Measurements from ENCODE around the gene NCAM2. TPM values are rescaled to one million over a fixed set of nuclear protein-coding genes. Genes with fewer than 3 reads are reported as not detected.
A peak's percentile ranks its signal among the peaks of the same experiment; 100 is the strongest.

NCAM2 gene
- total and polyA plus RNA-seq, 2 donors = 0.34 to 0.52 TPM

- 91% methylated on average over 6 of the region's 6 CpGs for WGBS
- H3K27me3 ChIP-seq (ENCODE audit: control insufficient read depth in 2 of 2, insufficient read depth in 1 of 2, low read length in 1 of 2) = no peaks in the 10 kb centered on the region
- H3K36me3 ChIP-seq (ENCODE audit: control insufficient read depth in 2 of 2, insufficient read depth in 2 of 2, low read length in 1 of 2) = no peaks in the 10 kb centered on the region
- H3K27ac ChIP-seq (ENCODE audit: low read depth in 1 of 2, low read length in 1 of 2) = no peak overlapping the region
- no peak overlapping the region for H3K4me3 ChIP-seq (ENCODE audit: low read length in 2 of 2)
- no peaks in the 10 kb centered on the region for H3K4me1 ChIP-seq (ENCODE audit: control insufficient read depth in 2 of 2, insufficient read depth in 2 of 2, low read length in 2 of 2)
- H3K9me3 ChIP-seq (ENCODE audit: control insufficient read depth in 2 of 2, insufficient read depth in 1 of 2, low read length in 1 of 2) = no peaks in the 10 kb centered on the region
- DNase-seq (ENCODE audit: low read depth in 6 of 9, low spot score in 9 of 9) = no peak
Observed at GRCh38 chr21:21039624-21040170, 41.5 kb downstream of the NCAM2 start.

DNA sequence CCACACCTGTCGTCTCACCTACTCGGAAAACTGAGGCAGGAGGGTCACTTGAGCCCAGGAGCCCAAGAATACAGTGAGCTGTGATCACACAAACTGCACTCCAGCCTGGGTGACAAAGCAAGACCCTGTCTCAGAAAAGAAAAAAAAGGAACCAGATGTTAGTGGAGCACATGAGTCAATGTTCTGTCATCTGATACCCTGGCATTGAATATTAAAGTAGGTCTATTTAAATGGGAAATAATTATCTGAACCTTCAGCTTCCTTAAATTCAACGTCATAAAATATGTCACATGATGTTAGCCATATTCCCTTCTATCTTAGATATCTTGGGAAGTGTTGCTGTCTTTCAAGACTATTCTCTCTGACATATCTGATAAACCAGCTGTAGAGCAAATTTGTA lies 47.3 kb downstream of the NCAM2 start:
- WGBS = 72% methylated on average over 3 of the region's 3 CpGs
- no peak overlapping the region for H3K27ac ChIP-seq (ENCODE audit: low read depth in 1 of 2, low read length in 1 of 2)
- no peak for DNase-seq (ENCODE audit: low read depth in 6 of 9, low spot score in 9 of 9)
- no peaks in the 10 kb centered on the region for H3K4me1 ChIP-seq (ENCODE audit: control insufficient read depth in 2 of 2, insufficient read depth in 2 of 2, low read length in 2 of 2)
- H3K9me3 ChIP-seq (ENCODE audit: control insufficient read depth in 2 of 2, insufficient read depth in 1 of 2, low read length in 1 of 2) = no peaks in the 10 kb centered on the region
- no peaks in the 10 kb centered on the region for H3K36me3 ChIP-seq (ENCODE audit: control insufficient read depth in 2 of 2, insufficient read depth in 2 of 2, low read length in 1 of 2)
- H3K4me3 ChIP-seq (ENCODE audit: low read length in 2 of 2) = no peak overlapping the region
- no peaks in the 10 kb centered on the region for H3K27me3 ChIP-seq (ENCODE audit: control insufficient read depth in 2 of 2, insufficient read depth in 1 of 2, low read length in 1 of 2)

GRCh38 chr21:21046063-21046462 lies 47.9 kb downstream of the NCAM2 start:
- Histone ChIP-seq H3K4me3 (ENCODE audit: low read length in 2 of 2) (no peak overlapping the region), H3K4me1 (ENCODE audit: control insufficient read depth in 2 of 2, insufficient read depth in 2 of 2, low read length in 2 of 2) (no peaks in the 10 kb centered on the region), H3K27ac (ENCODE audit: low read depth in 1 of 2, low read length in 1 of 2) (no peak overlapping the region), H3K27me3 (ENCODE audit: control insufficient read depth in 2 of 2, insufficient read depth in 1 of 2, low read length in 1 of 2) (no peaks in the 10 kb centered on the region), H3K9me3 (ENCODE audit: control insufficient read depth in 2 of 2, insufficient read depth in 1 of 2, low read length in 1 of 2) (no peaks in the 10 kb centered on the region), H3K36me3 (ENCODE audit: control insufficient read depth in 2 of 2, insufficient read depth in 2 of 2, low read length in 1 of 2) (no peaks in the 10 kb centered on the region)
- WGBS = 66% methylated on average over 2 of the region's 2 CpGs
- no peak for DNase-seq (ENCODE audit: low read depth in 6 of 9, low spot score in 9 of 9)

GRCh38 chr21:21051109-21052055 lies 53.2 kb downstream of the NCAM2 start:
- no peak overlapping the region for H3K27ac ChIP-seq (ENCODE audit: low read depth in 1 of 2, low read length in 1 of 2)
- H3K9me3 ChIP-seq (ENCODE audit: control insufficient read depth in 2 of 2, insufficient read depth in 1 of 2, low read length in 1 of 2) = no peaks in the 10 kb centered on the region
- H3K4me1 ChIP-seq (ENCODE audit: control insufficient read depth in 2 of 2, insufficient read depth in 2 of 2, low read length in 2 of 2) = no peaks in the 10 kb centered on the region
- H3K27me3 ChIP-seq (ENCODE audit: control insufficient read depth in 2 of 2, insufficient read depth in 1 of 2, low read length in 1 of 2) = no peaks in the 10 kb centered on the region
- H3K4me3 ChIP-seq (ENCODE audit: low read length in 2 of 2) = no peak overlapping the region
- H3K36me3 ChIP-seq (ENCODE audit: control insufficient read depth in 2 of 2, insufficient read depth in 2 of 2, low read length in 1 of 2) = no peaks in the 10 kb centered on the region
- DNase-seq (ENCODE audit: low read depth in 6 of 9, low spot score in 9 of 9) = peak in 1 of 9 donors; percentile 12
- WGBS = 37% methylated on average over 4 of the region's 4 CpGs

DNA sequence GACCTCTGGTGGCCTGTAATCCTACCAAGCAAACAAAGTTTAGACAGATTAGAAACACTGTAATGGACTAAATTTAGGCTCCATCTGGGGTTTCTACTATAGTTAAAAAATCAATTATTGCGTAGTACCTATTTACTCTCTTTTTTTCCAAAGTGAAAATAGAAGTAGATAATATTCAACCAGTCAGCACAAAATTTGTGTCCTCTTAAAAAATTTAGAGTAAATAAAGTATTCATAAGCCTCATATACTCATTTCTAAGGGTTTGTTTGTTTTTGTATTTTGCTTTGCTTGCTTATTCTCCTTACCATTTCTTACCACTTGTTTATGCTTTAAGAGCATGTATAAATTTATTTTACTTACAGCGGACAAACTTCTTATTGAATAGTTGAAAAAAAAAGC lies 54.5 kb downstream of the NCAM2 start:
- no peaks in the 10 kb centered on the region for H3K36me3 ChIP-seq (ENCODE audit: control insufficient read depth in 2 of 2, insufficient read depth in 2 of 2, low read length in 1 of 2)
- H3K4me1 ChIP-seq (ENCODE audit: control insufficient read depth in 2 of 2, insufficient read depth in 2 of 2, low read length in 2 of 2) = no peaks in the 10 kb centered on the region
- H3K27me3 ChIP-seq (ENCODE audit: control insufficient read depth in 2 of 2, insufficient read depth in 1 of 2, low read length in 1 of 2) = no peaks in the 10 kb centered on the region
- no peaks in the 10 kb centered on the region for H3K9me3 ChIP-seq (ENCODE audit: control insufficient read depth in 2 of 2, insufficient read depth in 1 of 2, low read length in 1 of 2)
- no peak overlapping the region for H3K4me3 ChIP-seq (ENCODE audit: low read length in 2 of 2)
- H3K27ac ChIP-seq (ENCODE audit: low read depth in 1 of 2, low read length in 1 of 2) = no peak overlapping the region
- no peak for DNase-seq (ENCODE audit: low read depth in 6 of 9, low spot score in 9 of 9)
- WGBS = 97% methylated on average over 2 of the region's 2 CpGs

- DNase-seq (ENCODE audit: low read depth in 6 of 9, low spot score in 9 of 9) = no peak
- Histone ChIP-seq H3K36me3 (ENCODE audit: control insufficient read depth in 2 of 2, insufficient read depth in 2 of 2, low read length in 1 of 2) (no peaks in the 10 kb centered on the region), H3K9me3 (ENCODE audit: control insufficient read depth in 2 of 2, insufficient read depth in 1 of 2, low read length in 1 of 2) (no peaks in the 10 kb centered on the region), H3K4me1 (ENCODE audit: control insufficient read depth in 2 of 2, insufficient read depth in 2 of 2, low read length in 2 of 2) (no peaks in the 10 kb centered on the region), H3K27me3 (ENCODE audit: control insufficient read depth in 2 of 2, insufficient read depth in 1 of 2, low read length in 1 of 2) (no peaks in the 10 kb centered on the region), H3K4me3 (ENCODE audit: low read length in 2 of 2) (no peak overlapping the region), H3K27ac (ENCODE audit: low read depth in 1 of 2, low read length in 1 of 2) (no peak overlapping the region)
- 92% methylated on average over 8 of the region's 8 CpGs for WGBS
Observed at GRCh38 chr21:21057349-21058062, 59.3 kb downstream of the NCAM2 start.

- 39% methylated on average over 1 of the region's 1 CpG for WGBS
Observed at GRCh38 chr21:21063828-21064227, 65.6 kb downstream of the NCAM2 start.

GRCh38 chr21:21064353-21064752 lies 66.1 kb downstream of the NCAM2 start:
- Histone ChIP-seq H3K27ac (ENCODE audit: low read depth in 1 of 2, low read length in 1 of 2) (no peak overlapping the region), H3K27me3 (ENCODE audit: control insufficient read depth in 2 of 2, insufficient read depth in 1 of 2, low read length in 1 of 2) (no peaks in the 10 kb centered on the region), H3K4me1 (ENCODE audit: control insufficient read depth in 2 of 2, insufficient read depth in 2 of 2, low read length in 2 of 2) (no peaks in the 10 kb centered on the region), H3K9me3 (ENCODE audit: control insufficient read depth in 2 of 2, insufficient read depth in 1 of 2, low read length in 1 of 2) (no peaks in the 10 kb centered on the region), H3K36me3 (ENCODE audit: control insufficient read depth in 2 of 2, insufficient read depth in 2 of 2, low read length in 1 of 2) (no peaks in the 10 kb centered on the region), H3K4me3 (ENCODE audit: low read length in 2 of 2) (no peak overlapping the region)
- DNase-seq (ENCODE audit: low read depth in 6 of 9, low spot score in 9 of 9) = no peak
- WGBS = 88% methylated on average over 1 of the region's 1 CpG

More at GRCh38 chr21:21063828-21064227, 65.6 kb downstream of the NCAM2 start:
- DNase-seq (ENCODE audit: low read depth in 6 of 9, low spot score in 9 of 9) = no peak
- Histone ChIP-seq H3K27ac (ENCODE audit: low read depth in 1 of 2, low read length in 1 of 2) (no peak overlapping the region), H3K36me3 (ENCODE audit: control insufficient read depth in 2 of 2, insufficient read depth in 2 of 2, low read length in 1 of 2) (no peaks in the 10 kb centered on the region), H3K9me3 (ENCODE audit: control insufficient read depth in 2 of 2, insufficient read depth in 1 of 2, low read length in 1 of 2) (no peaks in the 10 kb centered on the region), H3K27me3 (ENCODE audit: control insufficient read depth in 2 of 2, insufficient read depth in 1 of 2, low read length in 1 of 2) (no peaks in the 10 kb centered on the region), H3K4me1 (ENCODE audit: control insufficient read depth in 2 of 2, insufficient read depth in 2 of 2, low read length in 2 of 2) (no peaks in the 10 kb centered on the region), H3K4me3 (ENCODE audit: low read length in 2 of 2) (no peak overlapping the region)

DNA sequence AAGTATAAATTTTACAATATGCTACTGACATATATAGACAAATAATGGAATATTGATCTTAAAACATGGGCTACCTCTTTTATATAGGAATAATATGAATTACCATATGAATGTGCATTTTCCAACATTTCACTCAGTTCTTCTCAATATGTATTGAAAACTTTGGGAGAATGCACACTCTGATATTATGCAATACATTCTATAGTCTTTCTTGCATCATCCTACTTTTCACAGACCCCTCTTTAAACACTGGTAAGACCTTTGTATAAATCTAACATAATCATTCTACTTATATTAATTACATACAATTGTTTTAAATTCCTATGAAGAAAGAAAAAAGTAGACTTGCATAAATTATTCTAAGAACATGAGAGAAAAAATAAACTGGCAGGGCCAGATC lies 69.2 kb downstream of the NCAM2 start:
- no peak overlapping the region for H3K4me3 ChIP-seq (ENCODE audit: low read length in 2 of 2)
- H3K36me3 ChIP-seq (ENCODE audit: control insufficient read depth in 2 of 2, insufficient read depth in 2 of 2, low read length in 1 of 2) = no peaks in the 10 kb centered on the region
- H3K27me3 ChIP-seq (ENCODE audit: control insufficient read depth in 2 of 2, insufficient read depth in 1 of 2, low read length in 1 of 2) = no peaks in the 10 kb centered on the region
- H3K4me1 ChIP-seq (ENCODE audit: control insufficient read depth in 2 of 2, insufficient read depth in 2 of 2, low read length in 2 of 2) = no peaks in the 10 kb centered on the region
- no peaks in the 10 kb centered on the region for H3K9me3 ChIP-seq (ENCODE audit: control insufficient read depth in 2 of 2, insufficient read depth in 1 of 2, low read length in 1 of 2)
- no peak for DNase-seq (ENCODE audit: low read depth in 6 of 9, low spot score in 9 of 9)
- H3K27ac ChIP-seq (ENCODE audit: low read depth in 1 of 2, low read length in 1 of 2) = no peak overlapping the region

All from thymus (tissue), 11 donors.